H1 (cell line): ENCODE data around the gene SCGB1D2. TPM values are rescaled to one million over a fixed set of nuclear protein-coding genes. Genes with fewer than 3 reads are reported as not detected.

ENCODE experiments used
- CTCF ChIA-PET: fragments of 300-600 bp; sonication (Branson Sonifier 250); formaldehyde crosslinking; loops from one replicate; lab custom pipeline; 2021; ENCODE audit not compliant: partially characterized antibody; lab: Charles Lee
- POLR2A ChIA-PET: fragments of 300-600 bp; sonication (Branson Sonifier 250); formaldehyde crosslinking; loops from one replicate; lab custom pipeline; 2021; ENCODE audit warnings: inconsistent platforms; ENCODE audit not compliant: partially characterized antibody; lab: Charles Lee
- DNase-seq, 2 experiments: peaks; one replicate each; pipeline versions ENCODE4 v3.0.0 to v3.0.0-alpha.2; 2010 to 2022; ENCODE audit warnings: low spot score in 2 of 2, low read depth in 1 of 2, mixed read lengths in 1 of 2
- FAIRE-seq: peaks from 2 replicates; lab custom pipeline; 2011; peaks lifted over from hg19 to GRCh38; lab: Jason Lieb, UNC
- H2AFZ ChIP-seq: 2 replicates; pipeline ENCODE4 v1.8.1; 2012; ENCODE audit warnings: low read length, inconsistent platforms
- H2AK5ac ChIP-seq: 2 replicates; pipeline ENCODE4 v1.6.1; 2013; ENCODE audit warnings: low read depth, low read length
- H2BK120ac ChIP-seq: replicated peaks from 2 replicates; pipeline ENCODE3; 2013; ENCODE audit warnings: low read depth, low read length, inconsistent platforms
- H2BK12ac ChIP-seq: 2 replicates; pipeline ENCODE4 v1.6.1; 2013; ENCODE audit warnings: low read depth, low read length
- H2BK15ac ChIP-seq: 2 replicates; pipeline ENCODE4 v1.6.1; 2013; ENCODE audit warnings: low read length
- H2BK20ac ChIP-seq: 2 replicates; pipeline ENCODE4 v1.6.1; 2013; ENCODE audit warnings: low read length
- H2BK5ac ChIP-seq: 2 replicates; pipeline ENCODE4 v1.6.1; 2013; ENCODE audit warnings: low read depth, low read length
- H3K14ac ChIP-seq: 2 replicates; pipeline ENCODE4 v1.6.1; 2013; ENCODE audit warnings: inconsistent platforms; ENCODE audit not compliant: insufficient read length
- H3K18ac ChIP-seq: 2 replicates; pipeline ENCODE4 v1.6.1; 2013; ENCODE audit warnings: low read length; ENCODE audit errors: extremely low read depth
- H3K23ac ChIP-seq: 2 replicates; pipeline ENCODE4 v1.6.1; 2013; ENCODE audit warnings: inconsistent platforms; ENCODE audit not compliant: insufficient read length
- H3K23me2 ChIP-seq: 2 replicates; pipeline ENCODE4 v1.6.1; 2013; ENCODE audit warnings: low read depth, low read length
- H3K27ac ChIP-seq: 2 replicates; pipeline ENCODE4 v1.6.1; 2011; ENCODE audit warnings: low read depth, low read length, inconsistent platforms
- H3K27me3 ChIP-seq, 4 experiments: replicated peaks in 1 of 4; 1 replicate in 1 of 4; 2 replicates in 3 of 4; pipeline versions ENCODE4 v1.6.1 to v1.8.1; 2011 to 2013; ENCODE audit warnings: low read length in 3 of 4, mild to moderate bottlenecking in 3 of 4, inconsistent platforms in 2 of 4, mixed read lengths in 2 of 4, moderate library complexity in 1 of 4; ENCODE audit not compliant: control insufficient read depth in 3 of 4, insufficient read depth in 3 of 4; ENCODE audit errors: extremely low read depth in 1 of 4
- H3K36me3 ChIP-seq, 4 experiments: 2 replicates each; pipeline versions ENCODE4 v1.6.1 to v1.8.1; 2011 to 2013; ENCODE audit warnings: mild to moderate bottlenecking in 4 of 4, low read length in 3 of 4, moderate library complexity in 2 of 4, control low read depth in 1 of 4, inconsistent platforms in 1 of 4; ENCODE audit not compliant: insufficient read depth in 4 of 4, control insufficient read depth in 2 of 4
- H3K4ac ChIP-seq: replicated peaks from 2 replicates; pipeline ENCODE3; 2013; ENCODE audit warnings: low read length, low read depth, mixed read lengths, inconsistent platforms; ENCODE audit not compliant: insufficient read length
- H3K4me1 ChIP-seq, 4 experiments: replicated peaks in 1 of 4; 1 replicate in 1 of 4; 2 replicates in 3 of 4; pipeline versions ENCODE4 v1.6.1 to v1.8.1; 2011 to 2013; ENCODE audit warnings: low read length in 3 of 4, inconsistent platforms in 2 of 4, mixed read lengths in 1 of 4; ENCODE audit not compliant: insufficient read depth in 4 of 4, control insufficient read depth in 3 of 4
- H3K4me2 ChIP-seq, 2 experiments: 2 replicates each; pipeline versions ENCODE4 v1.6.1 to v1.8.1; 2011 to 2013; ENCODE audit warnings: low read depth in 2 of 2, low read length in 2 of 2, control low read depth in 1 of 2, inconsistent platforms in 1 of 2, mild to moderate bottlenecking in 1 of 2; ENCODE audit not compliant: insufficient read depth in 1 of 2
- H3K4me3 ChIP-seq, 4 experiments: fragments of 200-600, 300-600 bp in 1 of 4; sonication (generic), shearing (Covaris generic), sonication (Bioruptor Twin) in 1 of 4; 2 replicates each; pipeline versions ENCODE4 v1.5.1 to v1.8.1; 2011 to 2016; ENCODE audit warnings: low read length in 4 of 4, low read depth in 3 of 4, control low read depth in 2 of 4, inconsistent platforms in 2 of 4, mild to moderate bottlenecking in 2 of 4, mixed read lengths in 1 of 4, moderate library complexity in 1 of 4; ENCODE audit not compliant: insufficient read depth in 2 of 4; ENCODE audit errors: extremely low read depth in 1 of 4
- H3K56ac ChIP-seq: replicated peaks from 2 replicates; pipeline ENCODE3; 2013; ENCODE audit warnings: low read depth, mild to moderate bottlenecking, mixed read lengths, low read length, inconsistent platforms; ENCODE audit not compliant: insufficient read length
- H3K79me1 ChIP-seq: 2 replicates; pipeline ENCODE4 v1.6.1; 2013; ENCODE audit warnings: low read depth, low read length, control low read depth
- H3K79me2 ChIP-seq, 2 experiments: 2 replicates each; pipeline versions ENCODE4 v1.6.1 to v1.8.1; 2012 to 2013; ENCODE audit warnings: low read length in 2 of 2, mild to moderate bottlenecking in 2 of 2, inconsistent platforms in 1 of 2; ENCODE audit not compliant: insufficient read depth in 2 of 2, control insufficient read depth in 1 of 2
- H3K9ac ChIP-seq, 4 experiments: replicated peaks in 1 of 4; 1 replicate in 1 of 4; 2 replicates in 3 of 4; pipeline versions ENCODE4 v1.6.1 to v1.8.1; 2011 to 2013; ENCODE audit warnings: low read depth in 3 of 4, low read length in 3 of 4, control low read depth in 2 of 4, mild to moderate bottlenecking in 2 of 4, moderate library complexity in 2 of 4, inconsistent platforms in 1 of 4; ENCODE audit errors: extremely low read depth in 1 of 4
- H3K9me3 ChIP-seq, 2 experiments: 2 replicates each; pipeline versions ENCODE4 v1.6.1 to v1.8.1; 2012 to 2013; ENCODE audit warnings: mild to moderate bottlenecking in 2 of 2, moderate library complexity in 2 of 2, control low read depth in 1 of 2, inconsistent platforms in 1 of 2, low read depth in 1 of 2, low read length in 1 of 2, mixed read lengths in 1 of 2; ENCODE audit not compliant: insufficient read depth in 2 of 2
- H4K20me1 ChIP-seq, 2 experiments: replicated peaks in 1 of 2; 2 replicates each; pipeline versions ENCODE3 to v1.8.1; 2011 to 2013; ENCODE audit warnings: inconsistent platforms in 2 of 2, low read length in 2 of 2, mild to moderate bottlenecking in 1 of 2; ENCODE audit not compliant: insufficient read depth in 2 of 2, control insufficient read depth in 1 of 2
- H4K5ac ChIP-seq: 2 replicates; pipeline ENCODE4 v1.6.1; 2013; ENCODE audit warnings: low read length, low read depth, mixed read lengths, inconsistent platforms; ENCODE audit not compliant: insufficient read length
- H4K8ac ChIP-seq: 2 replicates; pipeline ENCODE4 v1.8.0; 2013; ENCODE audit warnings: mild to moderate bottlenecking, moderate library complexity, low read length, inconsistent platforms; ENCODE audit not compliant: insufficient read depth; ENCODE audit errors: extremely low read depth
- H4K91ac ChIP-seq: replicated peaks from 2 replicates; pipeline ENCODE3; 2013; ENCODE audit warnings: low read length, mixed read lengths, inconsistent platforms; ENCODE audit not compliant: insufficient read length
- CTBP2 ChIP-seq: IDR thresholded peaks from 2 replicates; pipeline ENCODE4 v1.7.0; 2011; ENCODE audit warnings: borderline replicate concordance, mild to moderate bottlenecking, moderate library complexity, mixed read lengths, low read length; ENCODE audit not compliant: insufficient read depth, insufficient read length
- KDM1A ChIP-seq: fragments of 200-600, 300-600 bp; sonication (generic); IDR thresholded peaks from 2 replicates; pipeline ENCODE4 v1.7.1; 2016; ENCODE audit warnings: mild to moderate bottlenecking, low read length, borderline replicate concordance
- TBP ChIP-seq: IDR thresholded peaks from 2 replicates; pipeline ENCODE4 v1.6.1; 2011; ENCODE audit warnings: low read depth, low read length, improper control_type of control experiment
- WGBS, 2 experiments: shearing (Covaris generic) in 1 of 2; methylation state at CpG; one replicate each; pipeline versions ENCODE4 v1.1.6 to v1.1.7; 2013 to 2015; ENCODE audit warnings: low lambda C conversion rate in 2 of 2, mixed read lengths in 2 of 2, inconsistent platforms in 1 of 2, low coverage in 1 of 2, missing lambda C conversion rate in 1 of 2; ENCODE audit not compliant: insufficient replicate concordance in 2 of 2, insufficient coverage in 1 of 2, insufficient read length in 1 of 2; ENCODE audit errors: extremely low coverage in 1 of 2, missing lambda C conversion rate in 1 of 2; 5-methylcytosine and 5-hydroxymethylcytosine counted together
- polyA plus RNA-seq, 7 experiments: library from polyadenylated mRNA; depleted of rRNA in 3 of 7; stranded (reverse) in 5 of 7; unstranded in 2 of 7; fragments of >200 nt in 5 of 7; fragments of 200-250 nt in 2 of 7; gene quantifications; 1 replicate in 5 of 7; 2 replicates in 1 of 7; 4 replicates in 1 of 7; pipeline versions ENCODE4 v1.2.1 to v1.2.3, GENCODE V29; 2011 to 2013; ENCODE audit warnings: missing spikeins in 2 of 7, mixed read lengths in 2 of 7
- total RNA-seq: library from RNA; stranded (reverse); fragmentation: NEBNext Ultra II Directional; extraction: Animal tissue kit (Norgen Biotek cat#: 25700); gene quantifications from 2 replicates; pipeline ENCODE4 v1.2.1, GENCODE V29; 2021
- TF ChIP-seq, protein P1 (sequence below), 3 experiments: IDR thresholded peaks; 1 replicate in 2 of 3; 2 replicates in 1 of 3; pipeline versions ENCODE4 v1.5.1 to v1.6.1; 2011; ENCODE audit warnings: low read length in 3 of 3, mild to moderate bottlenecking in 3 of 3, inconsistent platforms in 2 of 3, low read depth in 1 of 3, moderate library complexity in 1 of 3; ENCODE audit not compliant: insufficient read depth in 1 of 3; ENCODE audit errors: control extremely low read depth in 1 of 3

The SCGB1D2 gene
- total and polyA plus RNA-seq, 2 of the 8 experiments (the other 6 are each of a cell fraction or from before 2014, with no cell fraction given): not detected

DNA sequence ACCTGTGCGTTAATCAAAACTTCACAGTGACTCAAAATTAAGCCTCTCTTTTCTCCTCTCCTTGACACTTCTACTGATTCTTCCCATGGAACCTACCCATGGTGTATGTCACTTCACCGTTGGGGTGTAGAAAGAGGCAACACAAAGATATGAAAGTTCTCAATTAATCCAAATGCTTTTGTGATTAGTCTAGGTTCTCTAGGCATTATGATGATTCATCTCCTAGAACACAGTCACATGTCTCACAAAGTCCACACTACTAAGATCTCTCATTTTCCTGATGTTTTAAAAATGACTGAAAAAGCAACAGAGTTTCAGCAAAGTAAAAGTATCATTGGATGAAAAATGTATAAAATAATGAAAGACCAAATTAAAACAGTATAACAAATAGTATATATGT, 14.2 kb downstream of the SCGB1D2 start:
- H2BK15ac ChIP-seq: no peak overlapping the region
- H3K79me2 ChIP-seq: no peaks in the 10 kb centered on the region
- TF ChIP-seq, protein P1, sequence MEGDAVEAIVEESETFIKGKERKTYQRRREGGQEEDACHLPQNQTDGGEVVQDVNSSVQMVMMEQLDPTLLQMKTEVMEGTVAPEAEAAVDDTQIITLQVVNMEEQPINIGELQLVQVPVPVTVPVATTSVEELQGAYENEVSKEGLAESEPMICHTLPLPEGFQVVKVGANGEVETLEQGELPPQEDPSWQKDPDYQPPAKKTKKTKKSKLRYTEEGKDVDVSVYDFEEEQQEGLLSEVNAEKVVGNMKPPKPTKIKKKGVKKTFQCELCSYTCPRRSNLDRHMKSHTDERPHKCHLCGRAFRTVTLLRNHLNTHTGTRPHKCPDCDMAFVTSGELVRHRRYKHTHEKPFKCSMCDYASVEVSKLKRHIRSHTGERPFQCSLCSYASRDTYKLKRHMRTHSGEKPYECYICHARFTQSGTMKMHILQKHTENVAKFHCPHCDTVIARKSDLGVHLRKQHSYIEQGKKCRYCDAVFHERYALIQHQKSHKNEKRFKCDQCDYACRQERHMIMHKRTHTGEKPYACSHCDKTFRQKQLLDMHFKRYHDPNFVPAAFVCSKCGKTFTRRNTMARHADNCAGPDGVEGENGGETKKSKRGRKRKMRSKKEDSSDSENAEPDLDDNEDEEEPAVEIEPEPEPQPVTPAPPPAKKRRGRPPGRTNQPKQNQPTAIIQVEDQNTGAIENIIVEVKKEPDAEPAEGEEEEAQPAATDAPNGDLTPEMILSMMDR (IDR thresholded peaks at IDR 0.05; ENCODE audit: control extremely low read depth in 1 of 3, insufficient read depth in 1 of 3, low read depth in 1 of 3, low read length in 3 of 3): no peak
- TF ChIP-seq KDM1A: no peak
- no peak for TF ChIP-seq CTBP2
- no peak for TF ChIP-seq TBP
- H2BK5ac ChIP-seq: no peak overlapping the region
- no peak overlapping the region for H3K23ac ChIP-seq
- H2AK5ac ChIP-seq: no peak overlapping the region
- H3K9ac ChIP-seq: no peak overlapping the region
- FAIRE-seq (no peak), DNase-seq (no peak)
- POLR2A ChIA-PET: no interaction called here
- H3K36me3 ChIP-seq: no peaks in the 10 kb centered on the region
- no peak overlapping the region for H4K5ac ChIP-seq
- no peaks in the 10 kb centered on the region for H4K20me1 ChIP-seq
- no peak overlapping the region for H3K4me3 ChIP-seq
- no peak overlapping the region for H2BK12ac ChIP-seq
- no peak overlapping the region for H2BK20ac ChIP-seq
- H3K27me3 ChIP-seq: no peaks in the 10 kb centered on the region
- no peak overlapping the region for H4K91ac ChIP-seq
- H3K4ac ChIP-seq: no peak overlapping the region
- 78% methylated on average over 2 of the region's 2 CpGs; no CpG with 5 or more reads in 1 of the 2 experiments for WGBS, 2 experiments
- no peak overlapping the region for H3K14ac ChIP-seq
- no peak overlapping the region for H3K27ac ChIP-seq
- peaks cover 18 to 20% of the 10 kb centered on the region in 2 experiments; a peak in 3 of 4 replicates for H3K9me3 ChIP-seq
- H3K4me2 ChIP-seq: no peak overlapping the region
- no peak overlapping the region for H3K56ac ChIP-seq
- H3K4me1 ChIP-seq: no peaks in the 10 kb centered on the region
- H3K18ac ChIP-seq: no peak overlapping the region
- H2BK120ac ChIP-seq: no peak overlapping the region
- H2AFZ ChIP-seq: no peak overlapping the region
- no peak overlapping the region for H4K8ac ChIP-seq
- CTCF ChIA-PET: interaction anchor here (1.4 to 2.8 kb wide), 3 partner anchors 11 to 15 kb away, joined by 3 to 10 read pairs (median 5); partner anchors contain the start of gene SCGB2A2
- no peaks in the 10 kb centered on the region for H3K23me2 ChIP-seq
- no peaks in the 10 kb centered on the region for H3K79me1 ChIP-seq
